ENCODE data around the gene CRX.
"Not testable (repeated sequence)": the region's sequence is repeated elsewhere in the genome, so short reads cannot be mapped to it uniquely, and the experiment has no call there.

Gene CRX

DNA sequence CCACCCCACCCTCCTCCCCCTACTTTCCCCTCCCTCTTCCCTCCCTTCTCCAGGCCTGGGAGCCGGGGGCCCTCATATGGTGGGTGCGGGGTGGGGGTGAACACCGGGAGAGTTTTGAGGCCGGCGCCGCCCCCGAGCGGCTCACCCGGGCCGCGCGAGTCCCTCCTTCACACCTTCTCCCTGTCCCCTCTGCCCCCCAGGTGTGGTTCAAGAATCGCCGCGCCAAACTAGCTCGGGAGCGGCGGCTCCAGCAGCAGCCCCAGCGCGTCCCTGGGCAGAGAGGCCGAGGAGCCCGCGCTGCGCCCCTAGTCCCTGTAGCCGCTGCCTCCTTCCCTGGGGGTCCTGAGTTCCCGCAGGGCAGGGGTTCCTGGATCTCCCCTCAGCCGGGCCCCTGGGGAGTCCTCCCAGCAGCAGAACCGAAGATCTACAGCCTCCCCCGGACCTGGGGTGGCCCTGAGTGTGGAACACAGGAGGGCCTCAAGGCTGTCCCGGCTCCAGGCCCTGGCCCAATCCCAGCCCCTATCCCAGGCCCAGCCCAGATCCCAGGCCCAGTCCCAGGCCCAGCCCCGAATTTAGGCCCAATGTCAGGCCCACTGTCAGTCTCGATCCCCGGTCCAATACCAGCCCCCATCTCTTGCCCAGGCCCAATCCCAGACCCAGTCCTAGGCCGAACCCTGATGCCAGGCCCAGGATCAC is 39.0 kb downstream of the CRX start:
- DNase-seq: no peak

DNA sequence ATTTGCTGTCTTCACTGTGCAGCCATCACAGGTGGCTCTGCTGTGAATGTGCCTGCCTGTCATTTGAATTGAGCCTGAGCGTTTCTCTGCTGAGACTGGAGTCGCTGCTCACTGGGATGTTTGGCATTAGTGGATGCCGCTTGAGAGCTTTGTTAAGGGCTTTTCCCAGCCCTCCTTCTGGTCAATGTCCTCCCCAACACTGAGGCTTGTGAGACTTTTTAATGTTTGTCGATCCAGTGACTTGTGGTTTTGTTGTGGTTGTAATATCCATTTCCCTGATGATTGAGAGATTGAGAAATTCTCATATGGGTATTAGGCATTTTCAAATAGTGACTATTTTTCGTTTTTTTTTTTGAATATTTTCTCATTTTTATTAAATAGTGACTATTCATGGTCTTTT is 39.9 kb downstream of the CRX start:
- no peak for DNase-seq

DNA sequence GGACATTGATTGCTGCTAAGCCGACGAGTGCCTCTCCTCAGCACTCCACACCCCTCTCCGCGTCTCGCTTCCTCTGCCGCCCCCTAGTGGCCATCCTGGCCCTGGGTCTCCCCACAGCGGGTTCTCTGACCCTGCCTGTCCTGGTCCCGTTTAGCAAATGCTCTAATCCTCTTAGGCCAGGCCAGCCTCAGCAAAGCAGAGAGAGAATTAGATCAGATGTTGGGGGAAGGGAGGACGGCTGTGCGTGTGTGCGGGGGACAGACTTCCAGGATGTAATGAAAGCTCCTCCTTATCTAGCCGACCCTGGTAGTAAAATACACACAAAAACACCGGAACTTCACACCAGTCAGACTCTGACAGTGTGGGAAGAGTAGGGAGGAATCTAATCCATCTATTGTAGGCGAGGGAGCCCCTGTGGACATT is 41.8 kb downstream of the CRX start:
- DNase-seq: no peak

DNA sequence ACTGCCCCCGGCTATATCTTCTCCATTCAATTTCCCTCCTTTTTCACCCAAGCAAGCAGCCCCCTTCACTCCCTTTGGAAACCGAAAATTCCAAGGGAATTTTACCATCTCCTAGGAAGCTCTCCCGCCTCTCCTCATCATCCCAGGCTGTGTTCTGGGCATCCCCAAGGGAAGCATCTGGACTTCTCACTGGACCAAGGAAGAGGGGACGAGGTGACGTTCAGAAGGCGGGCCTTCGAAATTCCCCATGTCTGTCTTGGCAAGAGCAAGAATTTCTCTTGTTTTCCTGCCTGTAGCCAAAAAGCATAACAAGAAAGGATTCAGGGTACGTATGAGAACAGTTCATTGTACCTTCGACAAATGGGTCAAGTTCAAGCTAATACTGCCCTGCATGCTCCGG is 43.4 kb downstream of the CRX start:
- DNase-seq: no peak

DNA sequence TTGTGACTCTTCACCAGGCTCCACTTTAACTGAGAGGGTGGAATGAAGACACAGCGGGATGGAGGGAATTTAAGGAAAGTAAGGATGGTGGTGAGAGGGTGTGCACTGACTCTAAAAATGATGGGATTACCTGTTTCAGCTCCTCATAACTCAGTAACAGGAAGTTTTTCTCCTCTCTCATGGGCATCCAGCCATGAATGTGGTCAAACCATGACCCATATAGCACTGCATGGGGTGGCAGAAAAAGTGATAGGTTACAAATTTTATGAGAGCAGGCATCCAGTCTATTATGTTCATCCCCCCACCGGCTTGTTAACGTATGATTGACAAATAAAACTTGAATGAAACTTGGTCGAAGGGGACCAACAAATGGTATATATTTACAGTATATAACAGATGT is 57.2 kb downstream of the CRX start:
- no peak for DNase-seq

DNA sequence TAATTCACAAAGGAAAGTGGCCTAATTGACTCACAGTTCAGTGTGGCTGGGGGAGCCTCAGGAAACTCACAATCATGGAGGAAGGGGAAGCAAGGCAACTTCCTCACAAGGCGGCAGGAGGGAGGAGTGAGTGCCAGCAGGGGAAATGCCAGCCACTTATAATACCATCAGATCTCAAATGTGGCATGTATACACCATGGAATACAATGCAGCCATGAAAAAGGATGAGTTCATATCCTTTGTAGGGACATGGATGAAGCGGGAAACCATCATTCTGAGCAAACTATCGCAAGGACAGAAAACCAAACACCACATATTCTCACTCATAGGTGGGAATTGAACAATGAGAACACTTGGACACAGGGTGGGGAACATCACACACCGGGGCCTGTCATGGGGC is 57.6 kb downstream of the CRX start:
- not testable (repeated sequence) for DNase-seq

DNA sequence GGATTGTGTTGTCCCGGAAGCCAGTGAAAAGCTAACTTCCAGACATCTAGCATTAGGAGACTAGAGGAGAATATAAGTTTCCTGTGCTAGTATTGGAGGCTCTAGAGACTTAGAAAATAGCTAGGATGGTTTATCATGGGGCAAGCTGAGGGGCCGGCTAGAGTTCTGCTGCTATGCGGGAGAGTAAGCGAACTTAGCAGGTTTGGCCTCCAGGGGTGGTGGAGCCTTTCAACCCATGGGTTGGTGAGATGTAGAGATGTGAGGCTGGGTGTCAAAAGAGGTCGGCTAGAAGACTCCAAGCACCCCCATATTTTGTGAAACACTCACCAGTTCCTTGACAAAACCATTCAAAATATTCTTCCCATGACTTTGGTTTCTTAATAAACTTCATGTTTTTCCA is 60.0 kb downstream of the CRX start:
- DNase-seq: no peak

DNA sequence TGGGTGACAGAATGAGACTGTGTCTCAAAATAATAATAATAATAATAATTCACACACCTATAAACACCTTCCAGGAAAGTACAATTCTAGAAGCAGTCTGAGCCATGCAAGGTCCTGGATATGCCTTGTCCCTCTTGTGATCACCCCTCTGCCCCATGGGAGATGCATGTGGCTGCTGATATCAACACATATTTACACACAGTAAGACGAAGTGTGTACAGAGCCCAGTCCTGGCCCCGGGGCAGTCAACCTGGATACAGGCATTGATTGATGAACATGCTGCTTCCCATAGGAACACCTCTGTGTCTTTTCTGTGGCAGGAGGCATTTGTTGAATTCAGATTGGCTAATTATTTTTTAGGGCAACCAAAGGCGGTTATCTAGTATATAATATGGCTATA is 61.2 kb downstream of the CRX start:
- no peak for DNase-seq

DNA sequence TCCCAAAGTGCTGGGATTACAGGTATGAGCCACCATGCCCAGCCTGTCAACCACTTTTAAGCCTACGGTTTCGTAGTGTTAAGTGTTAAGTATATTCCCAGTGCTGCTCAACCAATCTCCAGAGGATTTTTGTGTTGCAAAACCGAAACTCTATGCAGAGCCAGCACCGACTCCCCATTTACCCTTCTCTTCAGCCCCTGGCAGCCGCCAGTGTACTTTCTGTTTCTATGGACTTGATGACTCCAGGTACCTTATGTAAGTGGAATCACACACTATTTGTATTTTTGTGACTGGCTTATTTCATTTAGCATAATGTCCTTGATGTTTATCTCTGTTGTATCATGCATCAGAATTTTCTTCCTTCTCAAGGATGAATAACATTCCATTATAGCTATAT is 63.3 kb downstream of the CRX start:
- no peak for DNase-seq

DNA sequence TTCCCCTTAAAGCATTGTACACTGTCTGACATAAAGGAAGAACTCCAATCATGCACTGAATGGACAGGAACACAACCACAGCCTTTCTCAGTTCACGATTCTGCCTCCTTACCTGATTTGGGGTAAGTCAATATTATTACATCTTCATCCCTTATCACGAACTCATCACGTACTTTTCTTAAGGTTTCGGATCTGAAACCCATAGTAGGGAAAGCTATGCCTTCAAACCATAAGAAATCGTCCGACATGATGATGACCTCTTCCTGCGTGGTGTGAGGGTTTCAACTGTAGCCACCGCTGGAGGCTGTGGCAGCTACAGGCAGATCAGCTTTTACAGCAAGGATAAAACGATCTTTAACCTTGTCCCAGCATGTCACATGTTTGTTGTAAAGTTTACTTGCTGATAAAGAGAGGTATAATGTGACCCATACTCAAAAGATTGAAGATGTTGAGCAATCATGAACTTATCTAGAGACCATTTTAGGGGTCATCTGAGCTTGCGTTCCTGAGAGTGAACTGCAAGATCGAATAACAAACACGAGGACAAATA is 64.3 kb downstream of the CRX start, which contains the start of gene SULT2A1:
TSS of gene SULT2A1 (minus strand) at position 306 of the 550 bp plus-strand sequence. CDS start at position 248, 58 bp downstream.
- no peak for DNase-seq

DNA sequence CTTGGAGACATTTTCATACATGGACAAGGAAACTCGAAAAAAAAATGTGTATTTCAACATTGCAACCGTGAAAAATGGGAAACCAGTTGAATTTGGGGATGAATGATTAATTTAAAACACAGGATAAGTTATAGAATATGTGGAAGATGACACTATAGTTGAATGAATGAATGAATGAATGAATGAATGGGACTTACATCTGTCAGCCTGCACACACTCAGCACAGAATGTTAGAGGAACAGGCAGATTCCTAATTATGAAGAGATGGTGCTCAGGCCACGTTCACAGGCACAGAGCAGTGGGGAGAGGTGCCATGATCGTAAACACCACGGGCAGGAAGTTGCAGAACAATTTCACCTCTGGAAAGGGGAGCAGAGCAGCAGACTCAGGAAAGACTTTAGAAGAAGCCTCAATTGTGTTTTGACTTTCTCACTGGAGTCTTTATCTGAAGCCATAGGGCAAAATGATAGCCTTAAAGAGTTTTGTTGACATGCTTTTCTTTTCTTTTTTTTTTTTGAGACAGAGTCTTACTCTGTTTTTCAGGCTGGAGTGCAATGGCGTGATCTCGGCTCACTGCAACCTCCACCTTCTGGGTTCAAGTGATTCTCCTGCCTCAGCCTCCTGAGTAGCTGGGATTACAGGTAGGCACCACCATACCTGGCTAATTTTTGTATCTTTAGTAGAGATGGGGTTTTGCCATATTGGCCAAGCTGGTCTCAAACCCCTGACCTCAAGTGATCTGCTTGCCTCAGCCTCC is 69.3 kb downstream of the CRX start:
- no peak for DNase-seq

DNA sequence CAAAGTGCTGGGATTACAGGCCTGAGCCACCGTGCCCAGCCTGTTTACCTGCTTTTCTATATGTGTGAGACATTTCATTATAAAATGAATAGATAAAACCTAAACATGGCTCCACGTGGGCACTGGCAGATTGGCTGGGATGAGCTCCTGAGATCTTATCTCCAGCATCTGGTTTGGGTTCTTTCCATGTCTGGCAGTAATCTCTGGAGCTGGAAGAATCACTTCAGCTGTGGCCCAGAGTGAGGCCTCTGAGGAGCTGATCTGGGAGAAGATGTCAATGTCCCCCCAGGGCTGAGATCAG is 69.8 kb downstream of the CRX start:
- no peak for DNase-seq

DNA sequence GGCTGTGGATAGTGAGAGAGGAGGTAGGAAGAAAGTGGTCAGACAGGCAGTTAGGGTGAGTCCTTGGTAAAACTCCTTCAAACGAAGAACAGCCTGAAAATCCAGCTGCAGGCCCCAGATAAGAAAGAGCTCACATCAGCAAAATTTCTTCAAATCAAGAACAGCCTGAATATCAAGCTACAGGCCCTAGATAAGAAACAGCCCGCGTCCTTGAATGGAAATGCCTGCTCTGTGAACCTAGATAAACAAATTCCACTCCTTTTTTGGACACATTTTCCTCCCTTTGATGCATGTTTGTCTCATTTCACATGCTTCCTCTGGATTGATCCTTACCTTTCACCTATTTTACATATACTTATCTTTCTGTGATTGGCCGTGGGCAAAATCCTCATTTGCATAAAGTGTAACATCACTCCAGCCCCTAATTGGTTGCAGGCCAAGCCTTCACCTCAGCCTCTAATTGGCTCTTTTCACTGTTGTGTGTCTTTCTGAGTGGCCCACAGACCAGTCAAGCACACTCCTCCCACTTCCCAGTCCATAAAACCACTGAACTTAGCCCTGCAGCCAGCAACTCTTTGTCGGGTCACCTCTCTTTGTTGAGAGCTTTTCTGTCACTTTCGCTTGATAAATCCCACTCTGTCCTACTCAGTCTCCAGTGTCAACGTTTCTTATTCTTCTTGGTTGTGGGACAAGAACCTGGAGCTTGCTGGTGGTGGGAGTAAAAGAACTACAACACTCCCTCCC is 70.4 kb downstream of the CRX start:
- no peak for DNase-seq
